Upper lobe of left lung (tissue), 4 donors: ENCODE results near the gene TOP1.

Experiments
- POLR2A ChIP-seq, 4 donors: fragments of 450-650 bp; IDR thresholded peaks; one replicate each; pipeline ENCODE4 v1.5.1; 2016 to 2017; ENCODE audit warnings: antibody characterized with exemption in 4 of 4, mild to moderate bottlenecking in 2 of 4
- TF ChIP-seq, protein P1 (sequence below), 6 experiments: fragments of 450-650 bp in 4 of 6; fragments of 200-600 bp in 2 of 6; sonication (generic) in 2 of 6; IDR thresholded peaks; one replicate each; pipeline ENCODE4 v1.5.1; 2016 to 2019; ENCODE audit warnings: antibody characterized with exemption in 6 of 6

DNA sequence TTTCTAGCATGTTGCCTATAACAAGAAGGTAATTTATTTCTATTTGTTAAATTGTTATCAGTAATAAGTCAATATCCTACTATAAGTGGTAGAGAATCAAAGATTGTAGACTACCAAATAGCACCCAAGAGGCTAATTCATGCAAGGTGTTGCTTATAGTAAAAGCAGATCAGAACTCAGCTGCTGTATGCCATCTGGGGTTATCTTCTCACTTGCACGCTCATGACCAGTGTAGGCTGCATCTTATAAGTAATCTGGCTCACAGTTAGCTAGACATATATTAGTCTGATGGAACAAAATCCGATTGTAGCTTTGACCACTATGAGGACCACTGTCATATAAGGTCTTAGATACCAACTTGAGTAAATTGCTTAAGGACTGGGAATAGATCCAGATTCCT lies 17.0 kb downstream of the TOP1 start:
- TF ChIP-seq POLR2A (IDR thresholded peaks at IDR 0.05) = no peak
- TF ChIP-seq, protein P1, sequence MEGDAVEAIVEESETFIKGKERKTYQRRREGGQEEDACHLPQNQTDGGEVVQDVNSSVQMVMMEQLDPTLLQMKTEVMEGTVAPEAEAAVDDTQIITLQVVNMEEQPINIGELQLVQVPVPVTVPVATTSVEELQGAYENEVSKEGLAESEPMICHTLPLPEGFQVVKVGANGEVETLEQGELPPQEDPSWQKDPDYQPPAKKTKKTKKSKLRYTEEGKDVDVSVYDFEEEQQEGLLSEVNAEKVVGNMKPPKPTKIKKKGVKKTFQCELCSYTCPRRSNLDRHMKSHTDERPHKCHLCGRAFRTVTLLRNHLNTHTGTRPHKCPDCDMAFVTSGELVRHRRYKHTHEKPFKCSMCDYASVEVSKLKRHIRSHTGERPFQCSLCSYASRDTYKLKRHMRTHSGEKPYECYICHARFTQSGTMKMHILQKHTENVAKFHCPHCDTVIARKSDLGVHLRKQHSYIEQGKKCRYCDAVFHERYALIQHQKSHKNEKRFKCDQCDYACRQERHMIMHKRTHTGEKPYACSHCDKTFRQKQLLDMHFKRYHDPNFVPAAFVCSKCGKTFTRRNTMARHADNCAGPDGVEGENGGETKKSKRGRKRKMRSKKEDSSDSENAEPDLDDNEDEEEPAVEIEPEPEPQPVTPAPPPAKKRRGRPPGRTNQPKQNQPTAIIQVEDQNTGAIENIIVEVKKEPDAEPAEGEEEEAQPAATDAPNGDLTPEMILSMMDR (IDR thresholded peaks at IDR 0.05) = no peak
